BE2C (cell line): Measurements from ENCODE around the gene MGLL.

Source experiments
- DNase-seq: peaks from one replicate; pipeline ENCODE4 v3.0.0-alpha.2; 2020
- H3K27me3 ChIP-seq: fragments of 250-450 bp; sonication (Bioruptor Pico); 2 replicates; pipeline ENCODE4 v1.5.1; 2020; ENCODE audit warnings: mild to moderate bottlenecking
- H3K36me3 ChIP-seq: fragments of 250-450 bp; sonication (Bioruptor Pico); 2 replicates; pipeline ENCODE4 v1.5.1; 2020; ENCODE audit warnings: mild to moderate bottlenecking
- H3K4me1 ChIP-seq: fragments of 250-450 bp; sonication (Bioruptor Pico); 2 replicates; pipeline ENCODE4 v1.5.1; 2020
- H3K4me3 ChIP-seq: 2 replicates; pipeline ENCODE4 v1.5.1; 2011; ENCODE audit warnings: low read depth, low read length
- H3K9me3 ChIP-seq: fragments of 250-450 bp; sonication (Bioruptor Pico); 2 replicates; pipeline ENCODE4 v1.5.1; 2020
- CTCF ChIP-seq: IDR thresholded peaks from 2 replicates; pipeline ENCODE4 v1.5.1; 2012; ENCODE audit warnings: mild to moderate bottlenecking, low read depth, low read length

MGLL gene

DNA sequence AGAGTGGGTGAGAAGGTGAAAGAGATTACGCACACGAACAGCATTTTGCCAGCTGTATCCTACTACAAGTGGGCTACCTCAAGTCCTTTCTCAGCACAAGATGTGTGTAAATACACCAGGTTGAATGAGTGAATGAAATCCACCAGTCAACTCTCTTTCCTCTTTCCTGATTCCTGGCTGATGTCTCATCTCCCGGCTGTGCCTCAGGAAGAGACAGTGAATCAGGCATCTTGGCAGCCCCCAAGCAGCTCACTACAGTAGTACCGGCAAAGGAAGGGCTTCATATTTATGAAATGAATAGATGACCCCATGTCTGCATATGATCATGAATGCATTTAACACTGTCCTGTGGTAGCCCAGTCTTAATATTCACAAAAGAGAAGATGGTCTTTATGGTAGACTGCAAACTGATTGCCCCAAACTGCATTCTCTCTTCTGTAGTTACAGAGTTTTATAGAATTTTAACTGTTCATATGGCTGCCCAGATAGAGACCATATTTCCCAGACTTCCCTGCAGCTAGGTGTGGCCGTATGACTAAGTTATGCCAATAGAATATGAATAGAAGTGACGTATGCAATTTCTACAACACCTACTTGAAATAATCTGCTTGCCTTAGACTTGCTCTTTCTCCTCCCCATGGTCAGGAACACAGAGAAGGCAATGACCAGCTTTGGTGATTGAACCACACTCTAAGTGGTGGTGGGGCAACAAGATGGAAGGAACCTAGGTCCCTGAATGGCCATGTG lies 22.7 kb downstream of the MGLL start:
- Histone ChIP-seq H3K4me3 (no peak overlapping the region), H3K36me3 (no peaks in the 10 kb centered on the region), H3K4me1 (peaks cover 8% of the 10 kb centered on the region), H3K27me3 (no peaks in the 10 kb centered on the region), H3K9me3 (no peaks in the 10 kb centered on the region)
- no peak for TF ChIP-seq CTCF
- DNase-seq: no peak

DNA sequence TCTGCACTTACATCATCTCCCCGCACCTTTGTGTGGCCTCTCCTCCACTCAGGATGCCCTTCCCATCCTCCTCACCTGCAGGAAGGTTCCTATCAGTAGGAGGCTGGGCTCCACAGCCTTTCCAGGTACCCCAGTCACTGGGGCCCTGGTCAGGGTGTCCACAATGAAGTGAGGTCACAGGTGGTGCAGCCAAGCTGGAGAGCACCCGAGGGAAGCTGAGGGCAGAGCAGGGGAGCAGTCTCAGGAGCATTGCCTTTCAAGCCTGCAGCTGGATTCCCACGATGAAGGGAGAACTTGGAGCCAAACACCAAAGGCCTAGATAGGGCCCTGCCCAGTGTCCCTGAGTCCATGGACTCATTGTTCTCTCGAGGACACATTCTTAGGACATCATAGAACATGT lies 23.6 kb downstream of the MGLL start:
- no peak for TF ChIP-seq CTCF
- no peak for DNase-seq
- Histone ChIP-seq H3K27me3 (no peaks in the 10 kb centered on the region), H3K36me3 (no peaks in the 10 kb centered on the region), H3K4me3 (no peak overlapping the region), H3K9me3 (no peaks in the 10 kb centered on the region), H3K4me1 (peaks cover 8% of the 10 kb centered on the region)

- Histone ChIP-seq H3K9me3 (no peaks in the 10 kb centered on the region), H3K4me1 (peaks cover 8% of the 10 kb centered on the region), H3K4me3 (no peak overlapping the region), H3K36me3 (no peaks in the 10 kb centered on the region), H3K27me3 (no peaks in the 10 kb centered on the region)
- DNase-seq: peak; percentile 71
- TF ChIP-seq CTCF: no peak
Measured at GRCh38 chr3:127796831-127797150, 25.5 kb downstream of the MGLL start.

GRCh38 chr3:127796045-127796830 lies 26.1 kb downstream of the MGLL start:
- no peaks in the 10 kb centered on the region for H3K36me3 ChIP-seq
- DNase-seq: no peak
- no peak for TF ChIP-seq CTCF
- H3K9me3 ChIP-seq: no peaks in the 10 kb centered on the region
- H3K27me3 ChIP-seq: no peaks in the 10 kb centered on the region
- peaks cover 8% of the 10 kb centered on the region for H3K4me1 ChIP-seq
- peak overlapping the region; percentile 9; the same call in 1 of the 2 replicates for H3K4me3 ChIP-seq

- H3K27me3 ChIP-seq: no peaks in the 10 kb centered on the region
- H3K4me3 ChIP-seq: no peak overlapping the region
- H3K4me1 ChIP-seq: peaks cover 8% of the 10 kb centered on the region
- H3K9me3 ChIP-seq: no peaks in the 10 kb centered on the region
- DNase-seq: no peak
- no peaks in the 10 kb centered on the region for H3K36me3 ChIP-seq
- TF ChIP-seq CTCF: no peak
Measured at GRCh38 chr3:127794972-127795371, 27.3 kb downstream of the MGLL start.

- Histone ChIP-seq H3K4me1 (peaks cover 8% of the 10 kb centered on the region), H3K9me3 (no peaks in the 10 kb centered on the region), H3K36me3 (no peaks in the 10 kb centered on the region), H3K4me3 (no peak overlapping the region), H3K27me3 (no peaks in the 10 kb centered on the region)
- no peak for DNase-seq
- TF ChIP-seq CTCF: no peak
Measured at GRCh38 chr3:127794402-127794801, 27.9 kb downstream of the MGLL start.
